C4-2B (cell line): Measurements from ENCODE around the gene PARP3.

ENCODE experiments used
- CTCF ChIP-seq: fragments of 450-650 bp; conservative IDR thresholded peaks from 2 replicates; pipeline ENCODE4 v1.5.1; 2017; ENCODE audit warnings: mild to moderate bottlenecking
- ZFX ChIP-seq: fragments of 450-650 bp; IDR thresholded peaks from 2 replicates; pipeline ENCODE4 v1.6.1; 2017

- TF ChIP-seq CTCF: no peak
- TF ChIP-seq ZFX: no peak
Measured at GRCh38 chr3:51958603-51959521, 16.7 kb downstream of the PARP3 start.
